Endothelial cell of umbilical vein (primary cell): ENCODE results near the gene ATP8B3. TPM values are rescaled to one million over a fixed set of nuclear protein-coding genes. Genes with fewer than 3 reads are reported as not detected.

Experiments used
- BruUV-seq: library from RNA; stranded (reverse); fragments of 400-500 nt; replicated peaks from 2 replicates; lab custom pipeline; 2021; lab: Mats Ljungman, UMichigan
- CTCF ChIA-PET: fragments of 300-600, 350-600 bp; sonication (Branson Sonifier 250); formaldehyde crosslinking; loops from one replicate; lab custom pipeline; 2021; ENCODE audit warnings: antibody characterized with exemption, inconsistent platforms; lab: Charles Lee
- POLR2A ChIA-PET: fragments of 300-600, 350-600 bp; sonication (Branson Sonifier 250); formaldehyde crosslinking; loops from one replicate; lab custom pipeline; 2021; ENCODE audit warnings: antibody characterized with exemption, inconsistent platforms; lab: Charles Lee
- DNase-seq: peaks from one replicate; pipeline ENCODE4 v3.0.0-alpha.2; 2011; ENCODE audit warnings: low read depth, low spot score
- FAIRE-seq: peaks from 2 replicates; lab custom pipeline; 2011; peaks lifted over from hg19 to GRCh38; lab: Jason Lieb, UNC
- H2AFZ ChIP-seq: 2 replicates; pipeline ENCODE4 v1.6.0; 2012; ENCODE audit warnings: low read depth, low read length, control low read depth, inconsistent platforms
- H3K27ac ChIP-seq: 2 replicates; pipeline ENCODE4 v1.5.1; 2011; ENCODE audit warnings: low read depth, mild to moderate bottlenecking, control low read depth, low read length, moderate library complexity; ENCODE audit not compliant: insufficient read depth
- H3K27me3 ChIP-seq, 2 experiments: 2 replicates each; pipeline versions ENCODE4 v1.6.0 to v1.6.1; 2011; ENCODE audit warnings: low read length in 2 of 2, mixed read lengths in 1 of 2; ENCODE audit not compliant: control insufficient read depth in 2 of 2, insufficient read depth in 2 of 2
- H3K36me3 ChIP-seq, 2 experiments: 2 replicates in 1 of 2; 3 replicates in 1 of 2; pipeline ENCODE4 v1.5.1; 2011; ENCODE audit warnings: low read length in 2 of 2, mild to moderate bottlenecking in 1 of 2, moderate library complexity in 1 of 2; ENCODE audit not compliant: control insufficient read depth in 2 of 2, insufficient read depth in 2 of 2; ENCODE audit errors: extremely low read depth in 1 of 2
- H3K4me1 ChIP-seq: 3 replicates; pipeline ENCODE4 v1.5.1; 2011; ENCODE audit warnings: mild to moderate bottlenecking, low read length; ENCODE audit not compliant: control insufficient read depth, insufficient read depth; ENCODE audit errors: extremely low read depth
- H3K4me2 ChIP-seq: 2 replicates; pipeline ENCODE4 v1.6.1; 2011; ENCODE audit warnings: low read length, control low read depth, mixed read lengths; ENCODE audit not compliant: insufficient read depth
- H3K4me3 ChIP-seq, 3 experiments: fragments of 200-600 bp in 1 of 3; sonication (generic), shearing (Covaris generic) in 1 of 3; replicated peaks in 1 of 3; 2 replicates each; pipeline ENCODE4 v1.5.1; 2011 to 2016; ENCODE audit warnings: control low read depth in 3 of 3, low read length in 3 of 3, mild to moderate bottlenecking in 2 of 3, inconsistent platforms in 1 of 3, low read depth in 1 of 3, moderate library complexity in 1 of 3; ENCODE audit not compliant: insufficient read depth in 1 of 3
- H3K79me2 ChIP-seq: 2 replicates; pipeline ENCODE4 v1.6.0; 2012; ENCODE audit warnings: low read length, inconsistent platforms; ENCODE audit not compliant: control insufficient read depth, insufficient read depth
- H3K9ac ChIP-seq: replicated peaks from 2 replicates; pipeline ENCODE3; 2011; ENCODE audit warnings: low read length, control low read depth; ENCODE audit not compliant: insufficient read depth; ENCODE audit errors: extremely low read depth
- H3K9me1 ChIP-seq: replicated peaks from 3 replicates; pipeline ENCODE4 v1.6.0; 2011; ENCODE audit warnings: mild to moderate bottlenecking, low read length; ENCODE audit not compliant: control insufficient read depth, insufficient read depth; ENCODE audit errors: extremely low read depth
- H3K9me3 ChIP-seq: replicated peaks from 2 replicates; pipeline ENCODE4 v1.5.1; 2012; ENCODE audit warnings: low read length, inconsistent platforms; ENCODE audit not compliant: control insufficient read depth, insufficient read depth
- H4K20me1 ChIP-seq: replicated peaks from 2 replicates; pipeline ENCODE3; 2011; ENCODE audit warnings: mild to moderate bottlenecking, low read length; ENCODE audit not compliant: control insufficient read depth, insufficient read depth; ENCODE audit errors: extremely low read depth
- CTCF ChIP-seq, 2 donors: IDR thresholded peaks; 1 replicate in 1 of 2; 2 replicates in 1 of 2; pipeline ENCODE4 v1.5.1; 2011; ENCODE audit warnings: low read length in 2 of 2, mild to moderate bottlenecking in 2 of 2, moderate library complexity in 2 of 2, control low read depth in 1 of 2, inconsistent platforms in 1 of 2, low read depth in 1 of 2; ENCODE audit not compliant: insufficient read depth in 1 of 2; ENCODE audit errors: extremely low read depth in 1 of 2
- MAX ChIP-seq: IDR thresholded peaks from 2 replicates; pipeline ENCODE4 v1.6.1; 2011; ENCODE audit not compliant: insufficient read depth, insufficient read length
- POLR2AphosphoS5 ChIP-seq: IDR thresholded peaks from 2 replicates; pipeline ENCODE4 v1.6.1; 2012; ENCODE audit warnings: low read depth, mild to moderate bottlenecking, control low read depth, low read length, moderate library complexity; ENCODE audit not compliant: insufficient read depth
- dilution Hi-C: fragments of 300-500 bp; cut with MboI; formaldehyde crosslinking; loops from one replicate; pipeline ENCODE4 v1.15.0; 2019; ENCODE audit warnings: low sequenced_read_pairs; ENCODE audit not compliant: extremely low pct_ligation_motif_present
- intact Hi-C: fragments of 100-400 bp; cut with micrococcal nuclease; formaldehyde crosslinking; loops from one replicate; pipeline ENCODE4 v1.10.0; 2022
- polyA plus RNA-seq, 4 experiments: library from polyadenylated mRNA; depleted of rRNA in 3 of 4; stranded (reverse) in 3 of 4; unstranded in 1 of 4; fragments of >200 nt; gene quantifications; 2 replicates each; pipeline versions ENCODE4 v1.2.1 to v1.2.3, GENCODE V29; 2011 to 2012; ENCODE audit warnings: missing spikeins in 1 of 4
- total RNA-seq: library from RNA; stranded (reverse); gene quantifications from 2 replicates; pipeline ENCODE4 v1.2.3, GENCODE V29; 2021

ATP8B3 gene
- total and polyA plus RNA-seq, 2 donors (not counting 3 experiments of a cell fraction or from before 2014, with no cell fraction given), result 1.1 to 7.3 TPM

GRCh38 chr19:1829958-1830357 lies 17.9 kb upstream of the ATP8B3 start:
- H3K9ac ChIP-seq, result no peak overlapping the region
- H2AFZ ChIP-seq, result no peak overlapping the region
- ChIA-PET POLR2A (no interaction called here), CTCF (interaction anchor here (1.3 to 4.6 kb wide), 3 partner anchors 11 to 284 kb away, joined by 3 to 83 read pairs (median 4); no protein-coding TSS in a partner anchor)
- H3K4me2 ChIP-seq, result no peak overlapping the region
- intact Hi-C loops (loop anchor here (5.0 kb wide), 1 partner anchor 43 kb away; no protein-coding TSS in a partner anchor), dilution Hi-C loops (no loop called here)
- H4K20me1 ChIP-seq, result no peaks in the 10 kb centered on the region
- H3K36me3 ChIP-seq, result peaks cover 0 to 8% of the 10 kb centered on the region in 2 experiments
- no peak for DNase-seq
- no peaks in the 10 kb centered on the region for H3K27me3 ChIP-seq
- no peak for FAIRE-seq
- no peak for TF ChIP-seq CTCF (IDR thresholded peaks at IDR 0.05; ENCODE audit: extremely low read depth in 1 of 2, insufficient read depth in 1 of 2, low read depth in 1 of 2, low read length in 2 of 2)
- TF ChIP-seq POLR2AphosphoS5, result no peak
- TF ChIP-seq MAX, result no peak
- H3K4me1 ChIP-seq, result no peaks in the 10 kb centered on the region
- H3K79me2 ChIP-seq, result peaks cover 34% of the 10 kb centered on the region
- no peak overlapping the region for H3K4me3 ChIP-seq
- H3K9me3 ChIP-seq, result no peaks in the 10 kb centered on the region
- no TSS peak for BruUV-seq
- H3K27ac ChIP-seq, result no peak overlapping the region
- no peaks in the 10 kb centered on the region for H3K9me1 ChIP-seq
